Measurements from ENCODE around the gene SPTLC3. TPM values are rescaled to one million over a fixed set of nuclear protein-coding genes. Genes with fewer than 3 reads are reported as not detected.
"Not testable (repeated sequence)": the region's sequence is repeated elsewhere in the genome, so short reads cannot be mapped to it uniquely, and the experiment has no call there.

Gene SPTLC3
- polyA plus RNA-seq, 3 donors, result 0.01 TPM; not detected in 2

GRCh38 chr20:12978126-12978394, 30.7 kb upstream of the SPTLC3 start:
- H3K36me3 ChIP-seq (replicated peaks in 1 of 2; ENCODE audit: control insufficient read depth in 1 of 2, insufficient read depth in 2 of 2, low read length in 2 of 2), result no peaks in the 10 kb centered on the region
- no peaks in the 10 kb centered on the region for H3K36me3 Mint-ChIP-seq
- H4K20me1 ChIP-seq (ENCODE audit: insufficient read depth, low read length), result no peaks in the 10 kb centered on the region
- H3K4me1 Mint-ChIP-seq, result no peaks in the 10 kb centered on the region
- H3K9ac ChIP-seq (ENCODE audit: insufficient read depth, low read length, poor library complexity, severe bottlenecking), result no peak overlapping the region
- H3K4me3 Mint-ChIP-seq, result no peak overlapping the region
- H3K27me3 ChIP-seq (ENCODE audit: control insufficient read depth in 2 of 2, insufficient read depth in 2 of 2, low read length in 2 of 2), result no peaks in the 10 kb centered on the region
- no peaks in the 10 kb centered on the region for H3K9me3 Mint-ChIP-seq
- no peaks in the 10 kb centered on the region for H3K9me3 ChIP-seq (replicated peaks in 1 of 2; ENCODE audit: control insufficient read depth in 1 of 2, insufficient read depth in 1 of 2, low read length in 2 of 2)
- peaks cover 0 to 1% (median 0%) of the 10 kb centered on the region in 3 donors for H3K27me3 Mint-ChIP-seq (ENCODE audit: low read depth in 3 of 3)
- DNase-seq, result no peak
- H3K4me1 ChIP-seq (ENCODE audit: control insufficient read depth in 1 of 2, insufficient read depth in 2 of 2, low read length in 2 of 2), result no peaks in the 10 kb centered on the region
- TF ChIP-seq CTCF (IDR thresholded peaks at IDR 0.05), result no peak
- H3K4me3 ChIP-seq (replicated peaks in 1 of 3; ENCODE audit: low read depth in 2 of 3, low read length in 3 of 3), result no peak overlapping the region
- no peak overlapping the region for H2AFZ ChIP-seq (ENCODE audit: insufficient read depth, low read depth, low read length, poor library complexity, severe bottlenecking)
- no peaks in the 10 kb centered on the region for H3K79me2 ChIP-seq (ENCODE audit: insufficient read depth, low read length)
- no peak overlapping the region for H3K4me2 ChIP-seq (replicated peaks; ENCODE audit: extremely low read depth, low read length, poor library complexity, severe bottlenecking)
- H3K27ac ChIP-seq (ENCODE audit: low read depth in 1 of 2, low read length in 2 of 2), result no peak overlapping the region
- intact Hi-C loops (cut with micrococcal nuclease), result no loop called here
- H3K27ac Mint-ChIP-seq, result no peak overlapping the region
- WGBS (ENCODE audit: insufficient coverage), result no CpG with 5 or more reads among the region's 1 CpG

- no peak for DNase-seq
- Histone ChIP-seq H3K79me2 (ENCODE audit: insufficient read depth, low read length) (no peaks in the 10 kb centered on the region), H2AFZ (ENCODE audit: insufficient read depth, low read depth, low read length, poor library complexity, severe bottlenecking) (no peak overlapping the region), H3K4me3 (replicated peaks in 1 of 3; ENCODE audit: low read depth in 2 of 3, low read length in 3 of 3) (no peak overlapping the region), H3K27me3 (ENCODE audit: control insufficient read depth in 2 of 2, insufficient read depth in 2 of 2, low read length in 2 of 2) (no peaks in the 10 kb centered on the region), H4K20me1 (ENCODE audit: insufficient read depth, low read length) (no peaks in the 10 kb centered on the region), H3K9me3 (replicated peaks in 1 of 2; ENCODE audit: control insufficient read depth in 1 of 2, insufficient read depth in 1 of 2, low read length in 2 of 2) (no peaks in the 10 kb centered on the region), H3K36me3 (replicated peaks in 1 of 2; ENCODE audit: control insufficient read depth in 1 of 2, insufficient read depth in 2 of 2, low read length in 2 of 2) (no peaks in the 10 kb centered on the region), H3K9ac (ENCODE audit: insufficient read depth, low read length, poor library complexity, severe bottlenecking) (no peak overlapping the region), H3K4me1 (ENCODE audit: control insufficient read depth in 1 of 2, insufficient read depth in 2 of 2, low read length in 2 of 2) (no peaks in the 10 kb centered on the region), H3K4me2 (replicated peaks; ENCODE audit: extremely low read depth, low read length, poor library complexity, severe bottlenecking) (no peak overlapping the region), H3K27ac (ENCODE audit: low read depth in 1 of 2, low read length in 2 of 2) (no peak overlapping the region)
- Mint-ChIP-seq H3K4me1 (no peaks in the 10 kb centered on the region), H3K27me3 (ENCODE audit: low read depth in 3 of 3) (peaks cover 0 to 1% (median 0%) of the 10 kb centered on the region in 3 donors), H3K27ac (no peak overlapping the region), H3K4me3 (no peak overlapping the region), H3K36me3 (no peaks in the 10 kb centered on the region), H3K9me3 (no peaks in the 10 kb centered on the region)
- intact Hi-C loops (cut with micrococcal nuclease), result no loop called here
- TF ChIP-seq CTCF (IDR thresholded peaks at IDR 0.05), result no peak
- WGBS (ENCODE audit: insufficient coverage), result no CpG with 5 or more reads among the region's 4 CpGs
Measured at GRCh38 chr20:12978613-12979495, 29.9 kb upstream of the SPTLC3 start.

GRCh38 chr20:12979713-12980112, 29.1 kb upstream of the SPTLC3 start:
- H3K79me2 ChIP-seq (ENCODE audit: insufficient read depth, low read length); H3K27ac ChIP-seq (ENCODE audit: low read depth in 1 of 2, low read length in 2 of 2); H3K4me1 Mint-ChIP-seq; H2AFZ ChIP-seq (ENCODE audit: insufficient read depth, low read depth, low read length, poor library complexity, severe bottlenecking); H3K36me3 ChIP-seq (replicated peaks in 1 of 2; ENCODE audit: control insufficient read depth in 1 of 2, insufficient read depth in 2 of 2, low read length in 2 of 2); intact Hi-C loops (cut with micrococcal nuclease); H3K36me3 Mint-ChIP-seq; H3K9me3 ChIP-seq (replicated peaks in 1 of 2; ENCODE audit: control insufficient read depth in 1 of 2, insufficient read depth in 1 of 2, low read length in 2 of 2); H3K27ac Mint-ChIP-seq; H3K4me1 ChIP-seq (ENCODE audit: control insufficient read depth in 1 of 2, insufficient read depth in 2 of 2, low read length in 2 of 2); H3K27me3 ChIP-seq (ENCODE audit: control insufficient read depth in 2 of 2, insufficient read depth in 2 of 2, low read length in 2 of 2); DNase-seq; H3K4me2 ChIP-seq (replicated peaks; ENCODE audit: extremely low read depth, low read length, poor library complexity, severe bottlenecking); H4K20me1 ChIP-seq (ENCODE audit: insufficient read depth, low read length); H3K9me3 Mint-ChIP-seq; H3K4me3 Mint-ChIP-seq; H3K4me3 ChIP-seq (replicated peaks in 1 of 3; ENCODE audit: low read depth in 2 of 3, low read length in 3 of 3); H3K27me3 Mint-ChIP-seq (ENCODE audit: low read depth in 3 of 3); H3K9ac ChIP-seq (ENCODE audit: insufficient read depth, low read length, poor library complexity, severe bottlenecking): not testable (repeated sequence)
- WGBS (ENCODE audit: insufficient coverage), result no CpG with 5 or more reads among the region's 3 CpGs

Data from CD14-positive monocyte (primary cell).